Activated CD4-positive, alpha-beta T cell treated with anti-CD3 and anti-CD28 coated beads, Interleukin-2, amount 10 ng/mL, durations not matched to agents 7 days and 5 days (primary cell): ENCODE results near the gene STK11. TPM values are rescaled to one million over a fixed set of nuclear protein-coding genes. Genes with fewer than 3 reads are reported as not detected.

ENCODE experiments used
- CTCF ChIA-PET: fragments of 350-600 bp; sonication (Branson Sonifier 250); formaldehyde crosslinking; loops from one replicate; lab custom pipeline; 2021; ENCODE audit warnings: antibody characterized with exemption; lab: Charles Lee
- POLR2A ChIA-PET: fragments of 350-600 bp; sonication (Branson Sonifier 250); formaldehyde crosslinking; loops from one replicate; lab custom pipeline; 2021; ENCODE audit warnings: antibody characterized with exemption; lab: Charles Lee
- DNase-seq: peaks from one replicate; pipeline ENCODE4 v3.0.0-alpha.2; 2020
- H3K27ac Mint-ChIP-seq: one replicate; pipeline ENCODE4 v1.8.0; 2021; ENCODE audit warnings: mild to moderate bottlenecking, moderate library complexity, mixed read lengths
- H3K27me3 Mint-ChIP-seq: one replicate; pipeline ENCODE4 v1.8.0; 2021; ENCODE audit warnings: mixed read lengths
- H3K36me3 Mint-ChIP-seq: one replicate; pipeline ENCODE4 v1.8.0; 2021; ENCODE audit warnings: low read depth, mixed read lengths
- H3K4me1 Mint-ChIP-seq: one replicate; pipeline ENCODE4 v1.8.0; 2021; ENCODE audit warnings: mixed read lengths
- H3K4me3 Mint-ChIP-seq: one replicate; pipeline ENCODE4 v1.8.0; 2021; ENCODE audit warnings: mild to moderate bottlenecking, moderate library complexity, mixed read lengths
- H3K9me3 Mint-ChIP-seq: one replicate; pipeline ENCODE4 v1.8.0; 2021; ENCODE audit warnings: mixed read lengths
- total RNA-seq, 2 experiments: library from RNA; stranded (reverse); gene quantifications; one replicate each; pipeline ENCODE4 v1.2.3, GENCODE V29; 2021

The STK11 gene
- total RNA-seq, 2 experiments from 2014 or later = 71.7 to 82.0 TPM

- peaks cover 37% of the 10 kb centered on the region for H3K36me3 Mint-ChIP-seq
- no peaks in the 10 kb centered on the region for H3K27me3 Mint-ChIP-seq
- H3K4me3 Mint-ChIP-seq = no peak overlapping the region
- ChIA-PET POLR2A (interaction anchor here (1.6 kb wide), 1 partner anchor 12 kb away, joined by 4 read pairs; no protein-coding TSS in a partner anchor), CTCF (interaction anchor here (0.6 to 7.3 kb wide), 3 partner anchors 9 to 573 kb away, joined by 3 to 105 read pairs (median 65); partner anchors contain the start of gene CIRBP)
- H3K4me1 Mint-ChIP-seq = peaks cover 53% of the 10 kb centered on the region
- DNase-seq = no peak
- no peaks in the 10 kb centered on the region for H3K9me3 Mint-ChIP-seq
- no peak overlapping the region for H3K27ac Mint-ChIP-seq
Measured at GRCh38 chr19:1256646-1257474, 51.3 kb downstream of the STK11 start.

- CTCF ChIA-PET = interaction anchor here (0.6 to 7.3 kb wide), 3 partner anchors 8 to 574 kb away, joined by 3 to 105 read pairs (median 65); partner anchors contain the start of gene CIRBP
- Mint-ChIP-seq H3K9me3 (no peaks in the 10 kb centered on the region), H3K27ac (peak overlapping the region; percentile 96), H3K36me3 (peaks cover 32% of the 10 kb centered on the region), H3K4me1 (peaks cover 57% of the 10 kb centered on the region), H3K27me3 (no peaks in the 10 kb centered on the region), H3K4me3 (peak overlapping the region; percentile 83)
- POLR2A ChIA-PET = interaction anchor here (0.6 to 1.6 kb wide), 2 partner anchors 11 kb away, joined by 3 to 4 read pairs; no protein-coding TSS in a partner anchor
- DNase-seq = no peak
Measured at GRCh38 chr19:1257475-1258162, 52.0 kb downstream of the STK11 start.

GRCh38 chr19:1258163-1258492 lies 52.5 kb downstream of the STK11 start:
- H3K4me3 Mint-ChIP-seq = peak overlapping the region; percentile 83
- POLR2A ChIA-PET = interaction anchor here (0.6 kb wide), 1 partner anchor 11 kb away, joined by 3 read pairs; no protein-coding TSS in a partner anchor
- CTCF ChIA-PET = interaction anchor here (6.6 to 7.3 kb wide), 2 partner anchors 8 to 14 kb away, joined by 65 to 105 read pairs; partner anchors contain the start of gene CIRBP
- H3K9me3 Mint-ChIP-seq = no peaks in the 10 kb centered on the region
- H3K27me3 Mint-ChIP-seq = no peaks in the 10 kb centered on the region
- peak overlapping the region; percentile 96 for H3K27ac Mint-ChIP-seq
- peaks cover 32% of the 10 kb centered on the region for H3K36me3 Mint-ChIP-seq
- peaks cover 60% of the 10 kb centered on the region for H3K4me1 Mint-ChIP-seq
- DNase-seq = no peak

- no peak for DNase-seq
- POLR2A ChIA-PET = interaction anchor here (0.6 kb wide), 1 partner anchor 15 kb away, joined by 3 read pairs; no protein-coding TSS in a partner anchor
- no peaks in the 10 kb centered on the region for H3K27me3 Mint-ChIP-seq
- peaks cover 58% of the 10 kb centered on the region for H3K4me1 Mint-ChIP-seq
- peak overlapping the region; percentile 83 for H3K4me3 Mint-ChIP-seq
- no peaks in the 10 kb centered on the region for H3K9me3 Mint-ChIP-seq
- H3K27ac Mint-ChIP-seq = peak overlapping the region; percentile 96
- H3K36me3 Mint-ChIP-seq = peaks cover 27% of the 10 kb centered on the region
- CTCF ChIA-PET = interaction anchor here (6.6 to 11.3 kb wide), 2 partner anchors 15 kb away, joined by 65 to 299 read pairs; partner anchors contain the start of gene ATP5F1D
Measured at GRCh38 chr19:1258707-1259205, 53.2 kb downstream of the STK11 start.

GRCh38 chr19:1259206-1259875 lies 53.8 kb downstream of the STK11 start:
- peak overlapping the region; percentile 96 for H3K27ac Mint-ChIP-seq
- POLR2A ChIA-PET = interaction anchor here (0.6 to 0.7 kb wide), 2 partner anchors 9 to 15 kb away, joined by 3 to 4 read pairs; partner anchors contain the start of gene CIRBP
- H3K4me1 Mint-ChIP-seq = peaks cover 58% of the 10 kb centered on the region
- H3K4me3 Mint-ChIP-seq = peak overlapping the region; percentile 83
- no peaks in the 10 kb centered on the region for H3K27me3 Mint-ChIP-seq
- no peaks in the 10 kb centered on the region for H3K9me3 Mint-ChIP-seq
- CTCF ChIA-PET = interaction anchor here (11.3 kb wide), 1 partner anchor 16 kb away, joined by 299 read pairs; the partner anchor contains the start of gene ATP5F1D
- DNase-seq = peak; percentile 81
- peaks cover 27% of the 10 kb centered on the region for H3K36me3 Mint-ChIP-seq

- H3K4me1 Mint-ChIP-seq = peaks cover 52% of the 10 kb centered on the region
- ChIA-PET POLR2A (interaction anchor here (0.7 to 1.2 kb wide), 2 partner anchors 9 kb away, joined by 3 to 4 read pairs; partner anchors contain the start of gene CIRBP), CTCF (interaction anchor here (1.2 to 11.3 kb wide), 3 partner anchors 9 to 16 kb away, joined by 3 to 299 read pairs (median 3); partner anchors contain the start of genes ATP5F1D and CIRBP)
- H3K36me3 Mint-ChIP-seq = peaks cover 19% of the 10 kb centered on the region
- H3K9me3 Mint-ChIP-seq = no peaks in the 10 kb centered on the region
- peak overlapping the region; percentile 87 for H3K4me3 Mint-ChIP-seq
- peak overlapping the region; percentile 96 for H3K27ac Mint-ChIP-seq
- no peaks in the 10 kb centered on the region for H3K27me3 Mint-ChIP-seq
- DNase-seq = peak; percentile 54
Measured at GRCh38 chr19:1259876-1260748, 54.5 kb downstream of the STK11 start.

GRCh38 chr19:1260749-1261537 lies 55.4 kb downstream of the STK11 start:
- peaks cover 57% of the 10 kb centered on the region for H3K4me1 Mint-ChIP-seq

GRCh38 chr19:1261538-1261797 lies 55.9 kb downstream of the STK11 start:
- Mint-ChIP-seq H3K27me3 (no peaks in the 10 kb centered on the region), H3K27ac (peak overlapping the region; percentile 93), H3K36me3 (peaks cover 16% of the 10 kb centered on the region), H3K9me3 (no peaks in the 10 kb centered on the region), H3K4me3 (peak overlapping the region; percentile 87), H3K4me1 (peaks cover 57% of the 10 kb centered on the region)
- peak; percentile 42 for DNase-seq
- ChIA-PET POLR2A (interaction anchor here (0.7 kb wide), 1 partner anchor 10 kb away, joined by 3 read pairs; no protein-coding TSS in a partner anchor), CTCF (interaction anchor here (2.0 to 11.3 kb wide), 2 partner anchors 12 to 18 kb away, joined by 5 to 299 read pairs; partner anchors contain the start of gene ATP5F1D)

More at GRCh38 chr19:1260749-1261537, 55.4 kb downstream of the STK11 start:
- ChIA-PET POLR2A (interaction anchor here (1.2 kb wide), 1 partner anchor 8 kb away, joined by 3 read pairs; the partner anchor contains the start of gene CIRBP), CTCF (interaction anchor here (1.2 to 11.3 kb wide), 4 partner anchors 8 to 17 kb away, joined by 3 to 299 read pairs (median 4); partner anchors contain the start of genes ATP5F1D and CIRBP)
- Mint-ChIP-seq H3K36me3 (peaks cover 16% of the 10 kb centered on the region), H3K4me3 (peak overlapping the region; percentile 87), H3K27ac (peak overlapping the region; percentile 93), H3K9me3 (no peaks in the 10 kb centered on the region), H3K27me3 (no peaks in the 10 kb centered on the region)
- peak; percentile 97 for DNase-seq

GRCh38 chr19:1261798-1262622 lies 56.4 kb downstream of the STK11 start:
- DNase-seq = peak; percentile 33
- POLR2A ChIA-PET = interaction anchor here (0.7 kb wide), 1 partner anchor 10 kb away, joined by 3 read pairs; no protein-coding TSS in a partner anchor
- Mint-ChIP-seq H3K27me3 (no peaks in the 10 kb centered on the region), H3K9me3 (no peaks in the 10 kb centered on the region), H3K27ac (peak overlapping the region; percentile 93), H3K4me1 (peaks cover 55% of the 10 kb centered on the region), H3K36me3 (peaks cover 16% of the 10 kb centered on the region), H3K4me3 (peak overlapping the region; percentile 87)
- CTCF ChIA-PET = interaction anchor here (2.0 to 11.3 kb wide), 3 partner anchors 7 to 18 kb away, joined by 5 to 299 read pairs (median 105); partner anchors contain the start of gene ATP5F1D
